ENCODE results near the gene LTBP1. TPM values are rescaled to one million over a fixed set of nuclear protein-coding genes. Genes with fewer than 3 reads are reported as not detected.

LTBP1 gene
- total RNA-seq, 4 donors from 2014 or later: 12.6 to 81.0 (median 16.0) TPM

GRCh38 chr2:32991091-32991845 lies 44.5 kb downstream of the LTBP1 start:
- no peak for TF ChIP-seq CTCF (IDR thresholded peaks at IDR 0.05)
- no peak for ATAC-seq (ENCODE audit: low FRiP score)
- no peak for DNase-seq (ENCODE audit: low spot score)

GRCh38 chr2:32993005-32993539 lies 46.3 kb downstream of the LTBP1 start:
- DNase-seq (ENCODE audit: low spot score): no peak
- no peak for TF ChIP-seq CTCF (IDR thresholded peaks at IDR 0.05)
- ATAC-seq (ENCODE audit: low FRiP score): no peak

GRCh38 chr2:32997705-32998104 lies 51.0 kb downstream of the LTBP1 start:
- TF ChIP-seq CTCF (IDR thresholded peaks at IDR 0.05): no peak
- no peak for DNase-seq (ENCODE audit: low spot score)
- ATAC-seq (ENCODE audit: low FRiP score): no peak

- no peak for TF ChIP-seq CTCF (IDR thresholded peaks at IDR 0.05)
- DNase-seq (ENCODE audit: low spot score) (no peak), ATAC-seq (ENCODE audit: low FRiP score) (no peak)
Observed at GRCh38 chr2:33000986-33001385, 54.2 kb downstream of the LTBP1 start.

GRCh38 chr2:33001823-33002222 lies 55.1 kb downstream of the LTBP1 start:
- ATAC-seq (ENCODE audit: low FRiP score) (no peak), DNase-seq (ENCODE audit: low spot score) (no peak)
- no peak for TF ChIP-seq CTCF (IDR thresholded peaks at IDR 0.05)

- DNase-seq (ENCODE audit: low spot score) (no peak), ATAC-seq (ENCODE audit: low FRiP score) (no peak)
- TF ChIP-seq CTCF (IDR thresholded peaks at IDR 0.05): no peak
Observed at GRCh38 chr2:33002863-33003262, 56.1 kb downstream of the LTBP1 start.

GRCh38 chr2:33005057-33005456 lies 58.3 kb downstream of the LTBP1 start:
- ATAC-seq (ENCODE audit: low FRiP score) (no peak), DNase-seq (ENCODE audit: low spot score) (no peak)
- no peak for TF ChIP-seq CTCF (IDR thresholded peaks at IDR 0.05)

All from omental fat pad (tissue), 4 donors.